Measurements from ENCODE around the gene SMIM12. TPM values are rescaled to one million over a fixed set of nuclear protein-coding genes. Genes with fewer than 3 reads are reported as not detected.
A peak's percentile ranks its signal among the peaks of the same experiment; 100 is the strongest.

The SMIM12 gene
- polyA plus RNA-seq, 2 of the 4 experiments (the other 2 are of a cell fraction), result 35.8 to 37.5 TPM

GRCh38 chr1:34864759-34865158 lies 5.2 kb upstream of the SMIM12 start (continued):
- no peak for TF ChIP-seq NPAS2 (CRISPR knock-in tag; IDR thresholded peaks at IDR 0.05; ENCODE audit: borderline replicate concordance)
- no peak for TF ChIP-seq MAX (IDR thresholded peaks at IDR 0.05)

GRCh38 chr1:34863501-34863900 lies 4.0 kb upstream of the SMIM12 start:
- H3K27ac ChIP-seq, result no peak overlapping the region
- H3K4me3 ChIP-seq, result no peak overlapping the region
- H3K4me2 ChIP-seq, result no peak overlapping the region
- FAIRE-seq, result no peak
- DNase-seq (ENCODE audit: low read depth in 1 of 2, low spot score in 1 of 2), result no peak
- ChIA-PET POLR2A (no interaction called here), CTCF (interaction anchor here (6.6 kb wide), 1 partner anchor 10 kb away, joined by 45 read pairs; no protein-coding TSS in a partner anchor)
- H3K9me3 ChIP-seq, result no peaks in the 10 kb centered on the region
- TF ChIP-seq HDAC2 (IDR thresholded peaks at IDR 0.05), result no peak
- TF ChIP-seq BHLHE40 (IDR thresholded peaks at IDR 0.05; ENCODE audit: low read depth, low read length), result no peak
- TF ChIP-seq CBX2 (IDR thresholded peaks at IDR 0.05; ENCODE audit: borderline replicate concordance, low read depth), result no peak
- no peak for TF ChIP-seq ZNF302 (CRISPR knock-in tag; IDR thresholded peaks at IDR 0.05)
- TF ChIP-seq KDM1A (IDR thresholded peaks at IDR 0.05; ENCODE audit: low read depth), result no peak
- TF ChIP-seq NFE2L2 (conservative IDR thresholded peaks at IDR 0.05; ENCODE audit: low read length), result no peak
- TF ChIP-seq CBX8 (IDR thresholded peaks at IDR 0.05), result no peak
- no peak for TF ChIP-seq USF2 (IDR thresholded peaks at IDR 0.05)
- TF ChIP-seq RAD21 (conservative IDR thresholded peaks at IDR 0.05 in 1 of 2, IDR thresholded peaks at IDR 0.05 in 1 of 2), result no peak
- no peak for TF ChIP-seq KDM5A (IDR thresholded peaks at IDR 0.05)
- no peak for TF ChIP-seq BCL3 (IDR thresholded peaks at IDR 0.05)
- no peak for TF ChIP-seq FOSL2 (IDR thresholded peaks at IDR 0.05)
- TF ChIP-seq FOSL2 (CRISPR knock-in tag; IDR thresholded peaks at IDR 0.05), result no peak
- TF ChIP-seq HOXB5 (CRISPR knock-in tag; IDR thresholded peaks at IDR 0.05), result no peak
- H3K4me1 ChIP-seq, result peaks cover 7% of the 10 kb centered on the region; the same call in 2 of the 3 replicates
- ATAC-seq, result no peak

- Histone ChIP-seq H3K4me3 (peak overlapping the region; percentile 89), H3K27ac (peak overlapping the region; percentile 91 to 97), H3K9me3 (no peaks in the 10 kb centered on the region), H3K4me1 (peaks cover 10% of the 10 kb centered on the region; the same call in 2 of the 3 replicates), H3K4me2 (peak overlapping the region; percentile 79)
- DNase-seq (ENCODE audit: low read depth in 1 of 2, low spot score in 1 of 2) (peak in 1 of 2 experiments; percentile 19), FAIRE-seq (no peak), ATAC-seq (peak; percentile 28 to 67; a peak in 5 of 6 replicates)
- TF ChIP-seq SREBF2 (IDR thresholded peaks at IDR 0.05), result no peak
- TF ChIP-seq CTCF (IDR thresholded peaks at IDR 0.05), result no peak
- TF ChIP-seq TFCP2L1 (CRISPR knock-in tag; IDR thresholded peaks at IDR 0.05), result no peak
- no peak for TF ChIP-seq MAX (IDR thresholded peaks at IDR 0.05)
- no peak for TF ChIP-seq RFX5 (IDR thresholded peaks at IDR 0.05)
- TF ChIP-seq KDM5A (IDR thresholded peaks at IDR 0.05), result no peak
- no peak for TF ChIP-seq HES2 (IDR thresholded peaks at IDR 0.05)
- TF ChIP-seq PBX3 (IDR thresholded peaks at IDR 0.05), result no peak
- no peak for TF ChIP-seq EHMT2 (IDR thresholded peaks at IDR 0.05; ENCODE audit: low read depth)
- no peak for TF ChIP-seq HOXA7 (CRISPR knock-in tag; IDR thresholded peaks at IDR 0.05)
- TF ChIP-seq ESRRA (IDR thresholded peaks at IDR 0.05; ENCODE audit: borderline replicate concordance, low read length), result no peak
- TF ChIP-seq FOSB (CRISPR knock-in tag; IDR thresholded peaks at IDR 0.05), result no peak
- TF ChIP-seq GATA3 (IDR thresholded peaks at IDR 0.05; ENCODE audit: borderline replicate concordance), result no peak
- TF ChIP-seq MYC (IDR thresholded peaks at IDR 0.05; ENCODE audit: borderline replicate concordance, low read length), result no peak
- TF ChIP-seq RAD21 (conservative IDR thresholded peaks at IDR 0.05 in 1 of 2, IDR thresholded peaks at IDR 0.05 in 1 of 2), result no peak
- TF ChIP-seq JUN (IDR thresholded peaks at IDR 0.05), result no peak
- ChIA-PET CTCF (interaction anchor here (1.0 to 3.0 kb wide), 13 partner anchors 11 to 869 kb away, joined by 3 to 21 read pairs (median 4); no protein-coding TSS in a partner anchor), POLR2A (interaction anchor here (0.9 to 1.0 kb wide), 4 partner anchors 19 to 173 kb away, joined by 3 to 4 read pairs (median 3); partner anchors contain the start of genes TMEM35B and ZMYM6)
- WGBS (ENCODE audit: missing lambda C conversion rate), result 2% methylated on average over 10 of the region's 15 CpGs
These were observed 576 bp downstream of the SMIM12 start for GRCh38 chr1:34858901-34859445.
